HEK293 (cell line): ENCODE measurements around the gene IBTK.

Source experiments
- CTCF ChIA-PET: fragments of 350-600 bp; formaldehyde crosslinking; extraction: SDS; loops from one replicate; lab custom pipeline; 2021; ENCODE audit warnings: antibody characterized with exemption; lab: Yijun Ruan, JAX
- POLR2A ChIA-PET: fragments of 300-600 bp; formaldehyde crosslinking; extraction: SDS; loops from one replicate; lab custom pipeline; 2020; ENCODE audit warnings: antibody characterized with exemption, inconsistent platforms; lab: Yijun Ruan, JAX
- H3K27ac ChIP-seq: fragments of 200-500 bp; sonication (Bioruptor generic); 2 replicates; pipeline ENCODE4 v1.5.1; 2014; ENCODE audit warnings: low read depth, low read length, control low read depth, inconsistent platforms; ENCODE audit errors: extremely low read depth
- H3K36me3 ChIP-seq, 2 experiments: fragments of 200-500 bp in 1 of 2; sonication (Bioruptor generic) in 1 of 2; 1 replicate in 1 of 2; 2 replicates in 1 of 2; pipeline ENCODE4 v1.5.1; 2014 to 2017; ENCODE audit warnings: inconsistent platforms in 2 of 2, low read length in 2 of 2; ENCODE audit not compliant: control insufficient read depth in 2 of 2, insufficient read depth in 1 of 2
- H3K4me1 ChIP-seq: fragments of 200-500 bp; sonication (Bioruptor generic); 2 replicates; pipeline ENCODE4 v1.5.1; 2014; ENCODE audit warnings: mild to moderate bottlenecking, low read length, inconsistent platforms; ENCODE audit not compliant: control insufficient read depth, insufficient read depth
- H3K4me3 ChIP-seq: 2 replicates; pipeline ENCODE4 v1.5.1; 2011; ENCODE audit warnings: low read depth, mild to moderate bottlenecking, control low read depth, low read length, moderate library complexity
- H3K9me3 ChIP-seq: fragments of 200-500 bp; sonication (Bioruptor generic); 2 replicates; pipeline ENCODE4 v1.5.1; 2014; ENCODE audit warnings: low read depth, low read length, inconsistent platforms; ENCODE audit not compliant: control insufficient read depth, insufficient read depth
- ATF2 ChIP-seq: fragments of 450-650 bp; formaldehyde crosslinking; IDR thresholded peaks from 2 replicates; pipeline ENCODE4 v1.5.1; 2016; ENCODE audit warnings: missing biosample characterization, missing genetic modification characterization, low read depth
- KLF17 ChIP-seq: fragments of 450-650 bp; formaldehyde crosslinking; IDR thresholded peaks from 2 replicates; pipeline ENCODE4 v1.5.1; 2016; ENCODE audit warnings: missing biosample characterization, missing genetic modification characterization
- MEIS1 ChIP-seq: sonication (generic); formaldehyde crosslinking; IDR thresholded peaks from 2 replicates; pipeline ENCODE4 v1.8.1; 2022; ENCODE audit warnings: missing genetic modification reagents, mild to moderate bottlenecking, borderline replicate concordance
- PRDM1 ChIP-seq: fragments of 450-650 bp; formaldehyde crosslinking; IDR thresholded peaks from 2 replicates; pipeline ENCODE4; 2016; ENCODE audit warnings: missing biosample characterization, missing genetic modification characterization
- SP2 ChIP-seq: fragments of 450-650 bp; formaldehyde crosslinking; IDR thresholded peaks from 2 replicates; pipeline ENCODE4 v1.5.1; 2016; ENCODE audit warnings: missing biosample characterization, missing genetic modification characterization
- SP3 ChIP-seq: fragments of 450-650 bp; formaldehyde crosslinking; IDR thresholded peaks from 2 replicates; pipeline ENCODE4 v1.5.1; 2016; ENCODE audit warnings: missing biosample characterization, missing genetic modification characterization
- WT1 ChIP-seq: fragments of 450-650 bp; formaldehyde crosslinking; IDR thresholded peaks from 2 replicates; pipeline ENCODE4 v1.5.1; 2016; ENCODE audit warnings: missing biosample characterization, missing genetic modification characterization
- YY1 ChIP-seq: fragments of 450-650 bp; formaldehyde crosslinking; IDR thresholded peaks from 2 replicates; pipeline ENCODE4 v1.5.1; 2018; ENCODE audit warnings: missing biosample characterization, missing genetic modification characterization
- YY2 ChIP-seq: fragments of 450-650 bp; formaldehyde crosslinking; IDR thresholded peaks from 2 replicates; pipeline ENCODE4 v1.5.1; 2016; ENCODE audit warnings: missing biosample characterization, missing genetic modification characterization
- ZBTB17 ChIP-seq: fragments of 450-650 bp; formaldehyde crosslinking; IDR thresholded peaks from 2 replicates; pipeline ENCODE4 v1.5.1; 2016; ENCODE audit warnings: missing biosample characterization, missing genetic modification characterization
- ZNF121 ChIP-seq: fragments of 450-650 bp; formaldehyde crosslinking; IDR thresholded peaks from 2 replicates; pipeline ENCODE4 v1.5.1; 2016; ENCODE audit warnings: missing biosample characterization, missing genetic modification characterization
- ZNF146 ChIP-seq: fragments of 450-650 bp; formaldehyde crosslinking; IDR thresholded peaks from 2 replicates; pipeline ENCODE4 v1.5.1; 2016; ENCODE audit warnings: missing biosample characterization, missing genetic modification characterization
- ZNF202 ChIP-seq: fragments of 450-650 bp; formaldehyde crosslinking; IDR thresholded peaks from 2 replicates; pipeline ENCODE4 v1.5.1; 2016; ENCODE audit warnings: missing biosample characterization, missing genetic modification characterization, borderline replicate concordance
- ZNF214 ChIP-seq: fragments of 450-650 bp; formaldehyde crosslinking; IDR thresholded peaks from 2 replicates; pipeline ENCODE4 v1.5.1; 2017; ENCODE audit warnings: missing biosample characterization, mild to moderate bottlenecking, missing genetic modification characterization, borderline replicate concordance
- ZNF335 ChIP-seq: fragments of 450-650 bp; formaldehyde crosslinking; conservative IDR thresholded peaks from 2 replicates; pipeline ENCODE4 v1.5.1; 2016; ENCODE audit warnings: missing biosample characterization, missing genetic modification characterization
- ZNF549 ChIP-seq: fragments of 450-650 bp; IDR thresholded peaks from 2 replicates; pipeline ENCODE4 v1.5.1; 2018; ENCODE audit warnings: missing biosample characterization, missing genetic modification characterization, mild to moderate bottlenecking, inconsistent platforms, moderate library complexity
- ZNF585B ChIP-seq: fragments of 450-650 bp; formaldehyde crosslinking; IDR thresholded peaks from 2 replicates; pipeline ENCODE4 v1.5.1; 2016; ENCODE audit warnings: missing biosample characterization, missing genetic modification characterization
- TF ChIP-seq, protein P1 (sequence below): fragments of 450-650 bp; formaldehyde crosslinking; IDR thresholded peaks from 2 replicates; pipeline ENCODE4 v1.5.1; 2016; ENCODE audit warnings: missing biosample characterization, missing genetic modification characterization, borderline replicate concordance
- TF ChIP-seq, protein P2 (sequence below): fragments of 450-650 bp; formaldehyde crosslinking; IDR thresholded peaks from 2 replicates; pipeline ENCODE4 v1.5.1; 2016; ENCODE audit warnings: missing biosample characterization, missing genetic modification characterization
- TF ChIP-seq, protein P3 (sequence below): fragments of 450-650 bp; formaldehyde crosslinking; IDR thresholded peaks from 2 replicates; pipeline ENCODE4 v1.5.1; 2016; ENCODE audit warnings: missing biosample characterization, missing genetic modification characterization
- TF ChIP-seq, protein P4 (sequence below): fragments of 450-650 bp; formaldehyde crosslinking; IDR thresholded peaks from 2 replicates; pipeline ENCODE4 v1.5.1; 2017; ENCODE audit warnings: missing biosample characterization, missing genetic modification characterization

IBTK gene

GRCh38 chr6:82245376-82245775 lies 2.2 kb downstream of the IBTK start:
- Histone ChIP-seq H3K9me3 (no peaks in the 10 kb centered on the region), H3K27ac (no peak overlapping the region), H3K36me3 (peaks cover 0 to 16% of the 10 kb centered on the region in 2 experiments; a peak in 2 of 3 replicates), H3K4me1 (peaks cover 10% of the 10 kb centered on the region; the same call in 1 of the 2 replicates), H3K4me3 (no peak overlapping the region)
- TF ChIP-seq MEIS1 (CRISPR knock-in tag) (no peak), ZBTB17 (tag by site-specific recombination) (0 out of 2 replicates have a peak, but pooled peaks have one; percentile 15), ZNF202 (tag by site-specific recombination) (no peak)
- TF ChIP-seq, protein P1, sequence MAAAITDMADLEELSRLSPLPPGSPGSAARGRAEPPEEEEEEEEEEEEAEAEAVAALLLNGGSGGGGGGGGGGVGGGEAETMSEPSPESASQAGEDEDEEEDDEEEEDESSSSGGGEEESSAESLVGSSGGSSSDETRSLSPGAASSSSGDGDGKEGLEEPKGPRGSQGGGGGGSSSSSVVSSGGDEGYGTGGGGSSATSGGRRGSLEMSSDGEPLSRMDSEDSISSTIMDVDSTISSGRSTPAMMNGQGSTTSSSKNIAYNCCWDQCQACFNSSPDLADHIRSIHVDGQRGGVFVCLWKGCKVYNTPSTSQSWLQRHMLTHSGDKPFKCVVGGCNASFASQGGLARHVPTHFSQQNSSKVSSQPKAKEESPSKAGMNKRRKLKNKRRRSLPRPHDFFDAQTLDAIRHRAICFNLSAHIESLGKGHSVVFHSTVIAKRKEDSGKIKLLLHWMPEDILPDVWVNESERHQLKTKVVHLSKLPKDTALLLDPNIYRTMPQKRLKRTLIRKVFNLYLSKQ (tag by site-specific recombination): no peak
- TF ChIP-seq, protein P2, sequence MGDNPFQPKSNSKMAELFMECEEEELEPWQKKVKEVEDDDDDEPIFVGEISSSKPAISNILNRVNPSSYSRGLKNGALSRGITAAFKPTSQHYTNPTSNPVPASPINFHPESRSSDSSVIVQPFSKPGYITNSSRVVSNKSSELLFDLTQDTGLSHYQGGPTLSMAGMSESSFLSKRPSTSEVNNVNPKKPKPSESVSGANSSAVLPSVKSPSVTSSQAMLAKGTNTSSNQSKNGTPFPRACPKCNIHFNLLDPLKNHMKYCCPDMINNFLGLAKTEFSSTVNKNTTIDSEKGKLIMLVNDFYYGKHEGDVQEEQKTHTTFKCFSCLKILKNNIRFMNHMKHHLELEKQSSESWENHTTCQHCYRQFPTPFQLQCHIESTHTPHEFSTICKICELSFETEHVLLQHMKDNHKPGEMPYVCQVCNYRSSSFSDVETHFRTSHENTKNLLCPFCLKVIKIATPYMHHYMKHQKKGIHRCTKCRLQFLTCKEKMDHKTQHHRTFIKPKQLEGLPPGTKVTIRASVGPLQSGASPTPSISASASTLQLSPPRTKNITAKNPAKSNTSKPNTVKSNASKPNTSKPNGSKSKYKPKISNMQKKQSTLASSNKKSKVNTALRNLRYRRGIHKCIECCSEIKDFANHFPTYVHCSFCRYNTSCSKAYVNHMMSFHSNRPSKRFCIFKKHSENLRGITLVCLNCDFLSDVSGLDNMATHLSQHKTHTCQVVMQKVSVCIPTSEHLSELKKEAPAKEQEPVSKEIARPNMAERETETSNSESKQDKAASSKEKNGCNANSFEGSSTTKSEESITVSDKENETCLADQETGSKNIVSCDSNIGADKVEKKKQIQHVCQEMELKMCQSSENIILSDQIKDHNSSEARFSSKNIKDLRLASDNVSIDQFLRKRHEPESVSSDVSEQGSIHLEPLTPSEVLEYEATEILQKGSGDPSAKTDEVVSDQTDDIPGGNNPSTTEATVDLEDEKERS (tag by site-specific recombination): no peak
- ChIA-PET CTCF (interaction anchor here (3.8 kb wide), 1 partner anchor 821 kb away, joined by 19 read pairs; the partner anchor contains the start of gene UBE3D), POLR2A (interaction anchor here (0.5 kb wide), 1 partner anchor 771 kb away, joined by 3 read pairs; no protein-coding TSS in a partner anchor)

GRCh38 chr6:82243884-82244283 lies 3.7 kb downstream of the IBTK start:
- Histone ChIP-seq H3K27ac (no peak overlapping the region), H3K36me3 (peaks cover 7 to 27% of the 10 kb centered on the region in 2 experiments; a peak in 2 of 3 replicates), H3K4me3 (no peak overlapping the region), H3K9me3 (no peaks in the 10 kb centered on the region), H3K4me1 (peaks cover 10% of the 10 kb centered on the region; the same call in 1 of the 2 replicates)
- ChIA-PET CTCF (interaction anchor here (0.5 to 1.5 kb wide), 5 partner anchors 8 to 1501 kb away, joined by 3 to 8 read pairs (median 4); no protein-coding TSS in a partner anchor), POLR2A (no interaction called here)
- TF ChIP-seq ATF2 (tag by site-specific recombination) (peak; percentile 58; the same call in 1 of the 2 replicates), ZNF585B (tag by site-specific recombination) (no peak), SP3 (no peak)

- no peak overlapping the region for H3K4me3 ChIP-seq
- CTCF ChIA-PET: no interaction called here
- POLR2A ChIA-PET: no interaction called here
- TF ChIP-seq ZNF549 (tag by site-specific recombination) (no peak), ZNF146 (no peak), SP3 (no peak), YY1 (tag by site-specific recombination) (no peak), PRDM1 (tag by site-specific recombination) (no peak), YY2 (tag by site-specific recombination) (no peak), ZNF335 (tag by site-specific recombination) (no peak), ZNF121 (no peak), SP2 (tag by site-specific recombination) (no peak), KLF17 (tag by site-specific recombination) (no peak), WT1 (tag by site-specific recombination) (no peak), ZNF214 (no peak)
- TF ChIP-seq, protein P3, sequence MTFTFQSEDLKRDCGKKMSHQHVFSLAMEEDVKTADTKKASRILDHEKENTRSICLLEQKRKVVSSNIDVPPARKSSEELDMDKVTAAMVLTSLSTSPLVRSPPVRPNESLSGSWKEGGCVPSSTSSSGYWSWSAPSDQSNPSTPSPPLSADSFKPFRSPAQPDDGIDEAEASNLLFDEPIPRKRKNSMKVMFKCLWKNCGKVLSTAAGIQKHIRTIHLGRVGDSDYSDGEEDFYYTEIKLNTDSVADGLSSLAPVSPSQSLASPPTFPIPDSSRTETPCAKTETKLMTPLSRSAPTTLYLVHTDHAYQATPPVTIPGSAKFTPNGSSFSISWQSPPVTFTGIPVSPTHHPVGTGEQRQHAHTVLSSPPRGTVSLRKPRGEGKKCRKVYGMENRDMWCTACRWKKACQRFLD (tag by site-specific recombination): no peak
- TF ChIP-seq, protein P4, sequence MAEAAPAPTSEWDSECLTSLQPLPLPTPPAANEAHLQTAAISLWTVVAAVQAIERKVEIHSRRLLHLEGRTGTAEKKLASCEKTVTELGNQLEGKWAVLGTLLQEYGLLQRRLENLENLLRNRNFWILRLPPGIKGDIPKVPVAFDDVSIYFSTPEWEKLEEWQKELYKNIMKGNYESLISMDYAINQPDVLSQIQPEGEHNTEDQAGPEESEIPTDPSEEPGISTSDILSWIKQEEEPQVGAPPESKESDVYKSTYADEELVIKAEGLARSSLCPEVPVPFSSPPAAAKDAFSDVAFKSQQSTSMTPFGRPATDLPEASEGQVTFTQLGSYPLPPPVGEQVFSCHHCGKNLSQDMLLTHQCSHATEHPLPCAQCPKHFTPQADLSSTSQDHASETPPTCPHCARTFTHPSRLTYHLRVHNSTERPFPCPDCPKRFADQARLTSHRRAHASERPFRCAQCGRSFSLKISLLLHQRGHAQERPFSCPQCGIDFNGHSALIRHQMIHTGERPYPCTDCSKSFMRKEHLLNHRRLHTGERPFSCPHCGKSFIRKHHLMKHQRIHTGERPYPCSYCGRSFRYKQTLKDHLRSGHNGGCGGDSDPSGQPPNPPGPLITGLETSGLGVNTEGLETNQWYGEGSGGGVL (tag by site-specific recombination): no peak
Measured at GRCh38 chr6:82240186-82240585, 7.4 kb downstream of the IBTK start.

More at GRCh38 chr6:82240186-82240585, 7.4 kb downstream of the IBTK start:
- Histone ChIP-seq H3K27ac (no peak overlapping the region), H3K4me1 (peaks cover 4% of the 10 kb centered on the region; the same call in 1 of the 2 replicates), H3K9me3 (no peaks in the 10 kb centered on the region), H3K36me3 (peaks cover 13 to 36% of the 10 kb centered on the region in 2 experiments; a peak in 2 of 3 replicates)
